ENCODE results near the gene MMAB. TPM values are rescaled to one million over a fixed set of nuclear protein-coding genes. Genes with fewer than 3 reads are reported as not detected.
"Not testable (repeated sequence)": the region's sequence is repeated elsewhere in the genome, so short reads cannot be mapped to it uniquely, and the experiment has no call there.

The MMAB gene
- total and polyA plus RNA-seq, 2 experiments from 2014 or later = 89.4 to 174 TPM

GRCh38 chr12:109606320-109607028 lies 33.2 kb upstream of the MMAB start:
- Histone ChIP-seq H3K27me3 (no peaks in the 10 kb centered on the region), H3K36me3 (no peaks in the 10 kb centered on the region), H3K9me3 (ENCODE audit: low read depth) (no peaks in the 10 kb centered on the region), H3K27ac (peak overlapping the region; percentile 89), H3K4me1 (ENCODE audit: low read depth) (peaks cover 23% of the 10 kb centered on the region), H3K4me3 (no peak overlapping the region)
- TF ChIP-seq, protein P1, sequence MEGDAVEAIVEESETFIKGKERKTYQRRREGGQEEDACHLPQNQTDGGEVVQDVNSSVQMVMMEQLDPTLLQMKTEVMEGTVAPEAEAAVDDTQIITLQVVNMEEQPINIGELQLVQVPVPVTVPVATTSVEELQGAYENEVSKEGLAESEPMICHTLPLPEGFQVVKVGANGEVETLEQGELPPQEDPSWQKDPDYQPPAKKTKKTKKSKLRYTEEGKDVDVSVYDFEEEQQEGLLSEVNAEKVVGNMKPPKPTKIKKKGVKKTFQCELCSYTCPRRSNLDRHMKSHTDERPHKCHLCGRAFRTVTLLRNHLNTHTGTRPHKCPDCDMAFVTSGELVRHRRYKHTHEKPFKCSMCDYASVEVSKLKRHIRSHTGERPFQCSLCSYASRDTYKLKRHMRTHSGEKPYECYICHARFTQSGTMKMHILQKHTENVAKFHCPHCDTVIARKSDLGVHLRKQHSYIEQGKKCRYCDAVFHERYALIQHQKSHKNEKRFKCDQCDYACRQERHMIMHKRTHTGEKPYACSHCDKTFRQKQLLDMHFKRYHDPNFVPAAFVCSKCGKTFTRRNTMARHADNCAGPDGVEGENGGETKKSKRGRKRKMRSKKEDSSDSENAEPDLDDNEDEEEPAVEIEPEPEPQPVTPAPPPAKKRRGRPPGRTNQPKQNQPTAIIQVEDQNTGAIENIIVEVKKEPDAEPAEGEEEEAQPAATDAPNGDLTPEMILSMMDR (IDR thresholded peaks at IDR 0.05; ENCODE audit: low read depth, low read length) = no peak
- peak; percentile 38 to 92 for DNase-seq (ENCODE audit: low read depth in 1 of 2, low spot score in 1 of 2)

- Histone ChIP-seq H3K27ac (peak overlapping the region; percentile 89), H3K4me1 (ENCODE audit: low read depth) (peaks cover 23% of the 10 kb centered on the region), H3K36me3 (no peaks in the 10 kb centered on the region), H3K9me3 (ENCODE audit: low read depth) (no peaks in the 10 kb centered on the region), H3K27me3 (no peaks in the 10 kb centered on the region), H3K4me3 (no peak overlapping the region)
- TF ChIP-seq, protein P1 (IDR thresholded peaks at IDR 0.05; ENCODE audit: low read depth, low read length) = no peak
- DNase-seq (ENCODE audit: low read depth in 1 of 2, low spot score in 1 of 2) = no peak
These were observed 32.4 kb upstream of the MMAB start for GRCh38 chr12:109605599-109606228.

DNA sequence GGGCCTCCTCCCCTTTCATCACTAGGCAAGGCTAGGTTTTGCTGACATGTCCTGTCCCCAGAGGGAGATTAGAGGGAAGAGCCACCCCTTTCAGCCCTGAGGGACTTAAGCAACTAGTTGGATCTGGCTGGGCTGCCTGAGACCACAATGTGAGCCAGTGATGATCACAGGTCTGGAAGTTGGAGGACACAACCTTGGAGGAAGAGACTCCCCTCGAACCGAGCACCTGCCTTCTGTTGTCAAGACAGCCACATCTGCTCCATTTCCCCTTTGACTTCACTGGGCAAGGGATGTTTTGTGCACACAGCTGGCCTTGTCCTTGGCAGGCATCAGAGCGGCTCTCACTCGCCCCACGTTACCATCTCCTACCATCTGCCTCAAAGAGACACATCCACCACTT lies 31.7 kb upstream of the MMAB start:
- DNase-seq (ENCODE audit: low read depth in 1 of 2, low spot score in 1 of 2) = peak in 1 of 2 donors; percentile 26
- Histone ChIP-seq H3K36me3 (no peaks in the 10 kb centered on the region), H3K9me3 (ENCODE audit: low read depth) (no peaks in the 10 kb centered on the region), H3K27ac (peak overlapping the region; percentile 49), H3K4me3 (no peak overlapping the region), H3K27me3 (no peaks in the 10 kb centered on the region), H3K4me1 (ENCODE audit: low read depth) (peaks cover 23% of the 10 kb centered on the region)
- TF ChIP-seq, protein P1 (IDR thresholded peaks at IDR 0.05; ENCODE audit: low read depth, low read length) = no peak

- Histone ChIP-seq H3K4me1 (ENCODE audit: low read depth) (peaks cover 29% of the 10 kb centered on the region), H3K9me3 (ENCODE audit: low read depth) (no peaks in the 10 kb centered on the region), H3K36me3 (no peaks in the 10 kb centered on the region), H3K27ac (peak overlapping the region; percentile 43), H3K27me3 (no peaks in the 10 kb centered on the region), H3K4me3 (no peak overlapping the region)
- no peak for DNase-seq (ENCODE audit: low read depth in 1 of 2, low spot score in 1 of 2)
- TF ChIP-seq, protein P1 (IDR thresholded peaks at IDR 0.05; ENCODE audit: low read depth, low read length) = no peak
These were observed 30.9 kb upstream of the MMAB start for GRCh38 chr12:109604132-109604585.

DNA sequence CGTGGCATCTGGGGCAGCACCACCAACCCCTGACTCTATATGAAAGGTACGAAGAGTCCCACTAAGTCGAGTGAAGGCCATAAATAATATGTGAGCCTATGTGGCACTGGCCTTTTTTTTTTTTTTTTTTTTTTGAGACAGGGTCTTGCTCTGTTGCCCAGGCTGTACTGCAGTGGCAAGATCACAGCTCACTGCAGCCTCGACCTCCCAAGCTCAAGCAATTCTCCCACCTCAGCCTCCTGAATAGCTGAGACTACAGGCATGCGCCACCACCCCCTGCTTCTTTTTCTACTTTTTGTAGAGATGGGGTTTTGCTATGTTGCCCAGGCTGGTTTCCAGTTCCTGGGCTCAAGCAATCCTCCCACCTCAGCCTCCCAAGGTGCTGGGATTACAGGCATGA lies 28.8 kb upstream of the MMAB start:
- peaks cover 40% of the 10 kb centered on the region for H3K4me1 ChIP-seq (ENCODE audit: low read depth)
- DNase-seq (ENCODE audit: low read depth in 1 of 2, low spot score in 1 of 2); H3K36me3 ChIP-seq; H3K27ac ChIP-seq; H3K9me3 ChIP-seq (ENCODE audit: low read depth); H3K27me3 ChIP-seq; H3K4me3 ChIP-seq: not testable (repeated sequence)

DNA sequence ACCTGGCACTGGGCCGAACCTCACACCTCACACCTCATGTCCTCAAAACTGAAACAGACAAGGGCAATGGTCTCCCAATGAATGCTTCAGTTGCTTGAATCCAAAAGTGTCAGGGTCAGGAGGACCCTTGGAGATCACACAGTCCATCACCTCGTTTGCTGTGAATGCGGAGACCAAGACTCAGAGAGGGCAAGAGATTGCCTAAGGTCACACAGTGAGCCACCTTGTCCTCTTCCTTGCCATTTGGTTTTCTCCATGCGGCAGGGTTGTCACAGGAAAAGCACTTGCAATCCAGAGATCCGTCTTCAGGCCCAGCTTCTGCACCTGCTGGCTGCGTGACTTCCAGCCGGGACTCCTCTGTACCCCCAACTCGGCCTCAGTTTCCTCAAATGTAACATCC lies 28.3 kb upstream of the MMAB start:
- no peaks in the 10 kb centered on the region for H3K27me3 ChIP-seq
- no peak overlapping the region for H3K27ac ChIP-seq
- H3K9me3 ChIP-seq (ENCODE audit: low read depth) = no peaks in the 10 kb centered on the region
- TF ChIP-seq, protein P1 (IDR thresholded peaks at IDR 0.05; ENCODE audit: low read depth, low read length) = no peak
- H3K36me3 ChIP-seq = no peaks in the 10 kb centered on the region
- H3K4me3 ChIP-seq = no peak overlapping the region
- no peak for DNase-seq (ENCODE audit: low read depth in 1 of 2, low spot score in 1 of 2)
- peaks cover 35% of the 10 kb centered on the region for H3K4me1 ChIP-seq (ENCODE audit: low read depth)
